GM18858 (cell line): ENCODE measurements around the gene LRIT2.

ENCODE experiments used
- ATAC-seq: cut with Tn5 transposase; IDR thresholded peaks from one replicate; pipeline ENCODE4 v1.9.1; 2021; ENCODE audit not compliant: unreplicated experiment

Gene LRIT2

GRCh38 chr10:84225427-84226173, at the start of gene LRIT2:
LRIT2 (minus strand) TSS chr10:84225544; CDS start chr10:84225520, 24 bp downstream.
- ATAC-seq = no peak

- no peak for ATAC-seq
Measured at GRCh38 chr10:84270708-84271107, 45.4 kb upstream of the LRIT2 start.

- no peak for ATAC-seq
Measured at GRCh38 chr10:84269773-84270172, 44.4 kb upstream of the LRIT2 start.

GRCh38 chr10:84269162-84269561, 43.8 kb upstream of the LRIT2 start:
- no peak for ATAC-seq

GRCh38 chr10:84267503-84268126, 42.3 kb upstream of the LRIT2 start:
- ATAC-seq = no peak

GRCh38 chr10:84265418-84265817, 40.1 kb upstream of the LRIT2 start:
- no peak for ATAC-seq

- ATAC-seq = peak; percentile 90
Measured at GRCh38 chr10:84264611-84265141, 39.3 kb upstream of the LRIT2 start.

- ATAC-seq = no peak
Measured at GRCh38 chr10:84263716-84264115, 38.4 kb upstream of the LRIT2 start.

- ATAC-seq = no peak
Measured at GRCh38 chr10:84262190-84262956, 37.0 kb upstream of the LRIT2 start.

GRCh38 chr10:84261236-84261915, 36.0 kb upstream of the LRIT2 start:
- ATAC-seq = no peak

- ATAC-seq = no peak
Measured at GRCh38 chr10:84258034-84258695, 32.8 kb upstream of the LRIT2 start.

- no peak for ATAC-seq
Measured at GRCh38 chr10:84257343-84258020, 32.1 kb upstream of the LRIT2 start.

GRCh38 chr10:84256510-84257342, 31.4 kb upstream of the LRIT2 start:
- ATAC-seq = no peak

- no peak for ATAC-seq
Measured at GRCh38 chr10:84254552-84255478, 29.5 kb upstream of the LRIT2 start.

- no peak for ATAC-seq
Measured at GRCh38 chr10:84248794-84249193, 23.4 kb upstream of the LRIT2 start.

GRCh38 chr10:84247496-84247895, 22.2 kb upstream of the LRIT2 start:
- ATAC-seq = no peak

GRCh38 chr10:84244651-84245270, 19.4 kb upstream of the LRIT2 start, which contains the start of gene RGR:
RGR (plus strand) TSS chr10:84245053; CDS start chr10:84245091, 38 bp downstream.
- no peak for ATAC-seq
